DMS 273 treated with DMSO at 0.1 percent for 48 hours (cell line): Measurements from ENCODE around the gene DUSP12.

ENCODE experiments used
- DNase-seq: peaks from one replicate; lab custom pipeline; 2025; lab: John Stamatoyannopoulos, UW

DUSP12 gene

DNA sequence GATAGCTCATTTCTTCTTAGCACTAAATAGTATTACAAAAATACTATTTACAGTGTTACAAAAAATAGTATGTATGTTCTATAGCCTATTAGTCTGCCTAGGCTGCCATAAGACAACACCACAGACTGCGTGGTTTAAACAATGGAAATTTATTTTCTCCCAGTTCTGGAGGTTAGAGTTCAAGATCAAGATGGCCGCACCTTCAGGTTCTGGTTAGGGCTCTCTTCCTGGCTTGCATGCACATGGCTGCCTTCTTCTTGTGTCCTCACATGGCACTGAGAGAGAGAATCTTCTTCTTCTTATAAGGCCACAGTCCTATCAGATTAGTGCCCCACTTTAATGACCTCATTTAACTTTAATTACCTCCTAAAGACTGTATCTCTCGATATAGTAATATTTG lies 20.7 kb downstream of the DUSP12 start:
- no peak for DNase-seq

GRCh38 chr1:161771161-161771560 lies 21.6 kb downstream of the DUSP12 start:
- no peak for DNase-seq

DNA sequence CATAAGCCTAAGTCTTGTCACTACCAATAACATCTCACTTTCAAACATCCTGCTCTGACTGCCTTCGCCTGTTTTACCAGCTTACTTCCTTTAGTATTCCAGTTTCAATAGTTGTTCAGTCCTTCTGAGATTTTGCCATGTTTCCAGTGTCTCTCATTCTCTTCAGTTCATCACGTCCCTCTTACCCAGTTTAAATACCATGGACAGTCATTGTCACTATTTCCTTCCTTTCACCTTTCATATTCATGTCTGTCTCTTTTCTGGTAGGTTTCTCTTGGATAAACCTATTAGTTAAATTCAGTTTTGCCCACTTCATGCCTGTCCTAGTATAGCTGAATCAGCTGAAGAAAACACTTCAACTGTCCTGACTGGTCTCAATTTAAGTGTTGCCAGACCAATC lies 22.4 kb downstream of the DUSP12 start:
- no peak for DNase-seq

DNA sequence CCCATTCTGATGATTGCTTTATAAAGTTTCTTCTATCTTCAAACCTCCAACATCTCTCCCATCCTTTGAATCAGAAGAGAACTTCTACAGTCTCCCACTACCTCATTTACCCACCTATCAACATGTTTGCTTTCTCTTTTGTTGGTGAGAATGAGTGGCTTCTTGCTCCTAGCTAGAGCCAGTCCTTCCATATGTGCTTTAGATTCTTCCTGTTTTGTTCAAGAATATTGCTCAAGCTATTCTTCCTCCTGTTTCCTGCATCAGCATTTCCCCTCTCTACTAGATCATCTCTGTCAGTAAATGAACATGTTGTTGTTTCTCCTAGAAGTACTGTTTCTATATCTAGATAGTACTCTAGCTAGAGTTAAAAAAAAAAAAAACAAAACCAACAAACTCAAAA lies 22.8 kb downstream of the DUSP12 start:
- DNase-seq = no peak

DNA sequence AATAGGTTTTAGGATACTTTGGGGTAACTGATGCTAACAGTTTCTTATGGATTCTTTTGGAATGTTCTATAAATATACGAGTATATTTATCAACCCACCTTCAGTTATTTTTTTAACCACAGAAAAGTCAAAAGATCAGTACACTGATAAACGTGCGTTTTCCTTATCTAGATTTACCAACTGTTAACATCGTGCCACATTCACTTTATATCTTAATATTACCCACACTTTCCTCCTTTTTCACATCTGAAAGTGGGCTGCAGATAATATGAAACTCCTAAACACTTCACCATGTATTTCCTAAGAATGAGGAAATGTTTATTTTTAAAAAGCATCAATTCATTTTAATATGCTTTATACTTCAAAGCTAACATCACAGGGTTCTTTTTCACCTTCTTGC lies 24.2 kb downstream of the DUSP12 start:
- DNase-seq = no peak

- DNase-seq = no peak
These were observed 27.7 kb downstream of the DUSP12 start for GRCh38 chr1:161777261-161777660.

GRCh38 chr1:161778522-161778921 lies 28.9 kb downstream of the DUSP12 start:
- no peak for DNase-seq

GRCh38 chr1:161779393-161779792 lies 29.8 kb downstream of the DUSP12 start:
- no peak for DNase-seq

- DNase-seq = no peak
These were observed 32.4 kb downstream of the DUSP12 start for GRCh38 chr1:161781995-161782394.

- DNase-seq = no peak
These were observed 33.3 kb downstream of the DUSP12 start for GRCh38 chr1:161782886-161783285.

- no peak for DNase-seq
These were observed 35.4 kb downstream of the DUSP12 start for GRCh38 chr1:161784968-161785367.

DNA sequence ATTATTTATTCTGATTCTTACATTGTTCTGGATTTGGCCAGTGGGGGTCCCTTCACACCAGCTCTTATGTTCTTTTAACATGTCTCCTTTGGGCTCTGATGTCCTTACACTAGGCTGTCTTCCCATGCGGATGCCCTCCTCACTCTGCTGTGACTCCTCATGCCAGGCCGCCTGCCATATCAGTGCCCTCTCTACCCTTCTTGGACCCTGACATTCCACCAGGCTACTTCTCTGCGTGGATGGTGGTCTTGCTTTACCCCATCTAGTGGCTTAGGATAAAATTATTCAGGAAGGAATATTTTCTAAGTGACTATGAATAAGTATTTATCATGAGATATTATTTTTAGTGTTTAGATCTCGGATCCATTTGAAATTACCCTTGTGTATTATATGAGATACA lies 37.8 kb downstream of the DUSP12 start:
- no peak for DNase-seq

GRCh38 chr1:161790587-161791317 lies 41.2 kb downstream of the DUSP12 start:
- no peak for DNase-seq

- DNase-seq = no peak
These were observed 42.5 kb downstream of the DUSP12 start for GRCh38 chr1:161791904-161792655.

- peak; percentile 7 for DNase-seq
These were observed 43.2 kb downstream of the DUSP12 start for GRCh38 chr1:161792740-161793139.

- no peak for DNase-seq
These were observed 50.2 kb downstream of the DUSP12 start for GRCh38 chr1:161799792-161800191.

- no peak for DNase-seq
These were observed 52.4 kb downstream of the DUSP12 start for GRCh38 chr1:161801955-161802354.

DNA sequence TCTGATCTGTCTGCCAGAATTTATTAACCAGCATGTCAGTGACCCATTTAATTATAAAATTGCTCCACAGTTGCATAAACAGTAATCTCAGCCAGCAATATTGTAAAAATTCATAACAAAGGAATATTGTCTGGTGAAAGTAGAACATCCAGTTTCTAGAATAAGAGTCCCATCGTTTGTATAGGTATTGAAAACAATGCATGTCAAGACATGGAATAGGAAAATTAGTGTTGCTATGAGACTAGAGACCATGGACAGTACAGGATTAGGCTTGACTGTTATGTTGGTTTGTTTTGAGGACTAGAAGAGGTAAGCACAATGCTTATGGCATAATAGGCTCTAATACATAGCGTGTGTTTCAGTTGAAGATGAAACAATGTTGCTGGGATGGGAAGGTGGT lies 53.6 kb downstream of the DUSP12 start:
- DNase-seq = no peak

- no peak for DNase-seq
These were observed 56.0 kb downstream of the DUSP12 start for GRCh38 chr1:161805399-161806197.
